ELF-1 (cell line): ENCODE measurements around the gene MRPS33.
A peak's percentile ranks its signal among the peaks of the same experiment; 100 is the strongest.
"Not testable (repeated sequence)": the region's sequence is repeated elsewhere in the genome, so short reads cannot be mapped to it uniquely, and the experiment has no call there.

Experiments used
- DNase-seq: peaks from one replicate; pipeline ENCODE4 v3.0.0-alpha.2; 2016; ENCODE audit warnings: low read depth, low spot score

MRPS33 gene

DNA sequence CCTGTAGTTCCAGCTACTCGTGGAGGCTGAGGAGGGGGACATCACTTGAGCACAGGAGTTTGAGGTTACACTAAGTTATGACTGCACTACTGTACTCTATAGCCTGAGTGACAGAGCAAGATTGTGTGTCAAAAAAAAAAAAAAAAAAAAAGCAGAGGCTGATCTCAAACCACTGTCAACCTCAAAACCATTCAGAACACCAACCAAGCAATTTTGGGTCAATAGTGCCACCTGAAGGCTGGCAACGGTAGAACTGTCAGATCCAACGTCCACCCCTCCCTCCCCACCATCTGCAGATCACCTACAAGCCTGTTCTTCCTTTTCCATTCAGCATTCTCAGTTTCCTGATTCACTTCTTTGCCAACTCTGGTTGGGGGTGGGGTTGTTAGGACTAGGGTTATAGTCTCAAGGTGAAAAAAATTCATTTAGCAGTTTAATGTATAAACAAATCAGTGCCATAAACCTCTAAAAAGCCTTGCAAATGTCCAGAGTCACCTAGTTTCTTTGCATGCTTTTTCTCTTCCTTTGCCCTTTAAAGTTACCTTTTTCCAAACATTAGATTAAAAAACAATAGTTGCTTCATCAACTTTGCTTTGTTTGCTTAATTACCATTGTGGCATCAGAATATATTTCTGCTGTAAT lies 2.6 kb downstream of the MRPS33 start:
- peak; percentile 76 for DNase-seq

DNA sequence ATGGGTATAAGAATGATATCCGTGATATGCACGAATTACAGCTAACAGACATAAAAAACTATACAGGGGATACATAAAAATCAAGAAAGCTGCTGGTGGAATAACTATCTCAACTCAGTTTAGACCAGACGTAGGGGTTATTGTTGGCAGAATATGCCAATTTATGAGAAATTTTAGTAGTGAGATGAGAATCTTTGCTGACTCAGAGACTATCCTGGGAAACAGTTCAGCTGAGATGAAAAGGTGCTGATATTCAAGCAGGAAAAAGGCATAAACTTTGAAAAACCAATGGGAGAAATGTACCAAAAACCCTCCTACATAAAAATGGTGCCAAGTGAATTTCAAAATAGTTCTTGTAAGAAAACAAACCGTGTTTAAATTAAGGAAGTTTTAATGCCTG lies 3.3 kb downstream of the MRPS33 start:
- DNase-seq = no peak

DNA sequence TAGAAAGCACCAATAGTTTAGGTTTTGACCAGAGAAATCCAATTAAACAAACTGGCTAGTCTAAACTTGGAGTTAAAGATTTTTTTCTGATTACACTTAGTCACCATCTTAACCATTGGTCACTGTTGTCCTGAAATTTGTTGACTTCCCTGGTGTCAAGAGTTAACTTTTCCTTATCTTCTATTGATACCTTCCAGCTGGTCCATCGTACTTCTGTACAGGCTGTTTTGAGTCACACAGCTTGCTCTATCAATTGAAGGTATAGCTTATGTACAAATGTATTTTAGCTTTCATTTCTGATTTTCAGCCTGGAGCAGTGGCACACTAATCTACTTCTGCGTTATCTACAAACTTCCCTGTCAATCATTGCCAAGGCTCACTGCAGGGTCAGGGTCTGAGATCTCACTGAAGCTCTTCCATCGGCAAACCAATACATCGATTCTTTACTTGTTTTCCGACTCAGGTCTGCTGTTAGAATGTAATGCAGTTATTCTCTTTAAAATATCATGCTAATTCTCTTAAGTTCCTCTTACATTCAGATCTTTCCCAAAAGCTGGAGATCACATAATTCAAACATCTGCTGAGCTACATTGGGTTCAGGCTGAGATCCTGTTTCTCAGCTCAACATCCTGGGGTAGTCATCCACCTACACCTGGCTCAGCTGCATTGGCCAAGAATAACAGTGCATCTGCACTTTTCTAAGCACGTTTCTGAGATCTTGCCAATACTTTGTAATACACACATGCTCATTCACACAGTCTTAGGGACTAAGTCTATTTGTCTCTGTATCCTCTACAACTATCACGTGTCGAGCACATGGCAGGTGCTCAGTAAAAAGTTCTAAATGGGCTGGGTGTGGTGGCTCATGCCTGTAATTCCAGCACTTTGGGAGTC lies 11.3 kb downstream of the MRPS33 start:
- DNase-seq = no peak

DNA sequence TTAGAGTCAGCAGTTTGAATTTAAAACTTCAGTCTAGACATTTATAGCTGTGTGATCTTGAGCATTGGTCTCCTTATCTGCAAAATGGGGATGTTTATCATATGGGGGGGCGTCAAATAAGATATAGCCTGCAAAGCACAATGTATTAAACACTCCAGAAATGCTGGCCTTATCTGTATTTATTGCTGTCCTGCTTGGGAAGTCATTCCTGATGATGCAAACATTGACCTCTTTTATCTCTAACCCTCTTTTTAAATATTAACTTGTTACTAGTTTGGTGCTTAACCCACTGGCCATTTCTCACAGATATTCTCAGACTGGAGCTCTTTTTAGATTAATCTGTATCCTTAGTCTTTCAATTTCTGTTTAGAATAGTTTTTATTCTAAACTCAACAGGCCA lies 13.2 kb downstream of the MRPS33 start:
- DNase-seq = no peak

DNA sequence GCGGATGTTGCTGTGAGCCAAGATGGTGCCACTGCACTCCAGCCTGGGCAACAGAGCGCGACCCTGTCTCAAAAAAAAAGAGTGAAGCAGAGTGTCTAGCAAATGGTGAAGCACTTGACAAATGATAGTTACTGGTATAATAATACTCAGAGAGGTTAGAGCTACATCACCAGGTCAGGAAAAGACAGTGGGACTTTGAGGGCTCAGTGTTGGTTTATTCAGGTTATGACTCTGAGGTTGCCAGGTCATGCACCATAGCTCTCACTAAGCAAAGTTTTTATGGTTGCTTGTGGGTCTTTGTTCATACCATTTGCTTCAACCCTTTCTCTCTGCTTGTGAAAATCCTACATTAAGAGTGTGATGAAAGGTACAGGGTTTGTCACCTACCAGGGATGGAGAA lies 13.6 kb downstream of the MRPS33 start:
- no peak for DNase-seq

DNA sequence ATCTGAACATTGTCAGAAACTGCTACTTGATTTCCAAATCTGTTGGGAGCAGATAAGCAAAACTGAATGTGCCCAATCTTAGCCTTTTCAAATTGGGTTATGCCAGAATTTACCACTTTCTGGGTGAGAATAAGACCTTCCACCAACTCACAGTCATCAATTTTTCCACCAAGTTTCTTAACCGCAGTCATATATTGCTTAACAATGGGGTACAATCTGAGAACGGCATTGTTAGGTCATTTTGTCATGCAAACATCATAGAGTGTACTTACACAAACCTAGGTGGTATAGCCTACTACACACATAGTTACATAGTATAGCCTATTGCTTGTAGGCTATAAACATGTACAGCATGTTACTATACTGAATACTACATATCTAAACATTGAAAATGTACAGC lies 16.0 kb downstream of the MRPS33 start:
- DNase-seq = no peak

DNA sequence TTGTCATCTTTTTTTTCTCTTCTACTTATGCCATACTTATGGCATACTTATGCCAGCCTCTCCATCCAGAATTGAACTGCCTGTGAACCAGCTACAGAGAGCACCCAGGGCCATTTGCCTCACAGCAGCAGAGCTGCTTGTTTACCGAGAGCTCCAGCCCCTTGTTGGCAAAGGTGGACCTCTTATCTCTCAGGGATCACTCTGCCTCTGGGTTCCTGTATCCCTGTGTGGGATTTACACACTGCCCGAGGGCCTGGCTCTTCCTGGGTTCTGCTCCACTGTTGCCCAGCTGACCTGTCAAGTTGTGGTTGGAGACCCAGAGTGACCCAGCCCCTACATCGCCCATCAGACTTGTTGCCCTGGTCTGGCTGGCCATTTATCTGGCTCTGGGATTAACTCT lies 22.3 kb downstream of the MRPS33 start:
- peak; percentile 18 for DNase-seq

DNA sequence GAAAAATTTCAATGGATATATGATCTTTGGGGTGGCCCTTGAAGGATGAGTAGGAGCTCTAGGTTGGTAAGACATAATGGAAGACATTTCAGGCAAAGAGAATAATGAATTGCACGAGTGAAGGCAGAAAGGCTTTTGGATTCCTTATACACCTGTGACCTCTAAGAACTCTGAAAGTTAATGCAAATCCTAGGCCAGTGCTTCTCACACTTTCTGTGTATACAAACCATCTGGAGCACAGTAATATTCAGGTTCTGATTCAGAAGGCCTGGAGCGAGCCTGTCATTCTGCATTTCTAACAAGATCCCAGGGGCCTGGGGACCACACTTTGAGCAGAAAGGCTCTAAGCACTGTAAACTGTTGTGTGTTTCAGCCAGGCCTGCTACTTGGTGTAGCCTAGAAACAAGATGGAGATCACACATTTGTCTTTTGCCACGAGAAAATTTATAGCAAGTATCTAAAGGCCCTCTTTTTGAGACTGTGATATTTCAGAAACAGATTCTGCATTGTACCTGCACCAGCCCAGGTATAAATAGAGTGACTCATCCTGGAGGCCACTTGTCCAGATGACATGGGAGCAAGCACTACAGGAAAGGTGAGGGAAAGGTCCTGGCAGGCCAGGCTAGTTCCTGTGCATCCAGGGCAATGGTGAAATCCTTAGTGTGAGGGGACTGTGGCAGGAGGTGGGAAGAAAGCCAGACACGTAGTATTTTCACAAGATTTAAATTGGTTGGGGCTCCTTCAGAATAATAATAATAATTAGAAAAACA lies 24.4 kb downstream of the MRPS33 start:
- no peak for DNase-seq

DNA sequence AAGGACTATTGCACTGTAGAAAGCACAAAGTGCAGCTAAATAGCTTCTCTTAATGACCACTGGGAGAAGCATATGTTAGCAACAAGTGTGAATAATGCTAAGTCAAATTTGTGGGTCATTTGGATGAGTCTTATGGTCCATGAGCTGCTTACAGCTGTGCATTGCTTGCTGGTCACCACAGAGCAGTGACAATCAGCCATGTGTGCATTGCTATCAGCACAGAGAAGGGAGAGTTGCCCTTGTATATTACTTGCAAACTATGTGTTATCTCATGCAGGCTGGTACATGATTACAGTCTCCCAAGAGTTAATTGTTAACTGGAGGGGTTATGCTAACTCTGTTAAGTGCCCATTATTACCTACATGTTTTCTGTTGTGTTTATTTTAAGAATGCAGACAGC lies 25.7 kb downstream of the MRPS33 start:
- no peak for DNase-seq

DNA sequence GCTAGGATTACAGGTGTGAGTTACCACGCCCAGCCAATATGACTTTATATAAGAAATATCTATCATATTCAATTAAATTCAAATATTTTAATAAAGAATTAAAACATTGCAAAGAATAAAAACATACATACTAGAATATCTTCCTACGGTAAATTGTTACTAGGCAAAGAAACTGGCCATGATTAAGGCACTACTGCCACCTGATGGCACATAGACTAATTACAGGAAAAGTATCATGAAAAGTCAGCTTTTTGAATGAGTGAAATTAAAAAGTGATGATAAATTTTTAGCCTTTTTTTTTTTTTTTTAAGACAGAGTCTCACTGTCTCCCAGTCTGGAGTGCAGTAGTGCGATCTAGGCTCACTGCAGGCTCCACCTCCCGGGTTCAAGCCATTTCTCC lies 30.9 kb downstream of the MRPS33 start:
- no peak for DNase-seq

DNA sequence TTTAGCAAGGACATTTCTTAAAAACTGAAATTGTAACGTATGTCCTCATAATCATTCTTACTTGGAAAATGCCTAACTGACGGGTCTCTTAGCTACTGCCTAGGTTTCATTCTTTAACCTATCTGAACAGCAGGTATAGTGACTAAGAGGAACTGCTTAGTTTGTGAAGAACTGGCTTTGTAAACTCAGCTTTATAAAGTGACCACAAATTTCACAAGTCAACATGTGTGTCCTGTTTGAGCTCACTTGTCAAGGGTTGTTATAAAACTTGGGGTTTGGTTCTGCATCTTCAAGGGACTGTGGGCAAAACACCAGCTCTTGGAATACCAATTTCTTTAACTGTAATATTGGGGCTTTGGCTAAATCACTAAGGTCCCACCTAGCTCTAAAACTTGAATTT lies 32.2 kb downstream of the MRPS33 start:
- DNase-seq = no peak

DNA sequence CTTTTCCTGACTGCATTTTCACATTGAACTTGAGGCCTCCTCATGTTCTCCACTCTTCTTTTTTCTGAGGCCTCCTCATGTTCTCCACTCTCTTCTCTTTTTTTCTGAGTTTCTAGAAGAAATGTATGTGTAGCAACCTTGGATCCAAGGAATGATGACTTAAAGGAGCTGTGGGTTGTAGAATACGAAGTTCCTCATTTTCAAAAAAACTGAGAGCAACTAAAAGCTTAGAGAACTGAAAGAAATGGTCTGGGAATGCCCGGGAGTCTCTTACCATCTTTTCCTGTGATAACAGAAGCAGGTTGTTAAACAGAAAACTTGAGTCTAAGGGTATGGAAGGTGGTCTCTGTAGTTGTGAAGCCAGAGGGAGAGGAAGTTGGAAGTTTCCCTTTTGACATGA lies 32.8 kb downstream of the MRPS33 start:
- no peak for DNase-seq

DNA sequence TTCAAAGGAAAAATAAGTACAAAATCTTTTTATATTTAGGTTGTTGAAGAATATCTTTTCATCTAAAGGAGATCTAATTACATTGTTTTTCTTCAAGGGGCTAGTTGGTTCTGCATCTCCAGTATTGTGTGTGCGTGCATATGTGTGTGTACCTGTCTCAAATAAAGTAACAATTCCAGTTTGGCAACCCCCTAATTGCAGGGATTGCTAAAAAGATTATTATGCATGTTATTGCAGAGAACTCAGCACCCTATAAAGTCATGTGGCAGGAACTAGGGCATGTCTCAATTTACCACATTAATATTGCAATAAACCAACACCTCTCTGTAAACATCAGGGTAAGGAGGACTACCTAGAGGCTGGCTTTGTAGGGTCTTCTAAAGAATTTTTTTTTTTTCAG lies 37.0 kb downstream of the MRPS33 start:
- DNase-seq = no peak

DNA sequence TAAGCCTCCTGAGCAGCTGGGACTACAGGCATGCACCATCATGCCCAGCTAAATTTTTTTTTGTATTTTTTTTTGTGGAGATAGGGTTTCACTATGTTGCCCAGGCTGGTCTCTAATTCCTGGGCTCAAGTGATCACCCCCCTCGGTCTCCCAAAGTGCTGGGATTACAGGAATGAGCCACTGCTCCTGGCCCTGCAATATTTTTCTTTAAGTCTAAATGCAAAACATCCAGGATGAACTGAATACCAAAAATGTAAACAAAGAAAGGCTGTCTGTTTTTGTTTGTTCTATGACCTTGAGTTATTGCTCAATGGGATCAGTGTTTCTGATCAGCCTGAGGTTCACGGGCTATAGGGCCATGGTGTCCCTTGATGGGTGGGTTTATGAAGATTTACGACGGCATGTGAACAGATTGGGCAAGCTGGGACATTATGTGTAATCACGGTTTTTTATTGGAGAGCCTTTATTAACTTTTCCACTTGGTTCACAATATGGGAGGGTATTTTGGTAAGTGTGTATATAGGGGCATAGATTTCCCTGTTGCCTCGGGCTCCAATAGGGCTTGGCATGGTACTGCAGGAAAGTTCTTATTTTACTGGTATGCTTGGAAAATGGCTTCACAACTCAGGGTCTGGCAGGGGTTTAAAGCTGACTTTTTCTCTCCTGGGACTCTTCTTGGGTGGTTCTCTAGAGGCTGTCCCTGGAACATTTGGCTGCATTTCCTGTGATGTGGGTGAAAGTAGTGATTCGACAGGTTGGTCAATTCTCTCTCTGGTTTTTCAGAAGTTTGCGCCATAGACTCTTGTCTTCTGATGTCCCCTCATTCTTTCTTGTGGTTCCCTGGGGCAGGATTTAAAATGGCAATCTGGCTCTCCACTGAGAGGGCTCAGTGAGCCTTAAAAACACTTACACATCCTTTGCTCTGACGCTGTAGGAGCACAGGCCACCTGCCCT lies 41.6 kb downstream of the MRPS33 start:
- no peak for DNase-seq

DNA sequence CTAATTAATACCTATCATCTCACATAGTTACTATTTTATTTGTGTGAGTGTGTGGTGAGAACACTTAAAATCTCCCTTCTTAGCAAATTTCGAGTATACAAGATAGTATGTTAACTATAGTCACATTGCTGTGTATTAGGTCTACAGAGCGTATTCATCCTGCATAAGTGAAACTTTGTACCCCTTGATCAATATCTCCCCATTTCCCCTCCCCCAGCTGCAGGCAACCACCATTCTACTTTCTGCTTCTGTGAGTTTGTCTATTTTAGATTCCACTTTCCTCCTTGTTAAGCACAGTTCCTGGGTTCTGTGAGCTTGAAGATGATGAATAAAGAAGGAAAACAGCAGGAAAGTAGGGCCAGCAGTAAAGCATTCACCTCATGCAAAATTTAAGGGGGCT lies 42.4 kb downstream of the MRPS33 start:
- DNase-seq = no peak

DNA sequence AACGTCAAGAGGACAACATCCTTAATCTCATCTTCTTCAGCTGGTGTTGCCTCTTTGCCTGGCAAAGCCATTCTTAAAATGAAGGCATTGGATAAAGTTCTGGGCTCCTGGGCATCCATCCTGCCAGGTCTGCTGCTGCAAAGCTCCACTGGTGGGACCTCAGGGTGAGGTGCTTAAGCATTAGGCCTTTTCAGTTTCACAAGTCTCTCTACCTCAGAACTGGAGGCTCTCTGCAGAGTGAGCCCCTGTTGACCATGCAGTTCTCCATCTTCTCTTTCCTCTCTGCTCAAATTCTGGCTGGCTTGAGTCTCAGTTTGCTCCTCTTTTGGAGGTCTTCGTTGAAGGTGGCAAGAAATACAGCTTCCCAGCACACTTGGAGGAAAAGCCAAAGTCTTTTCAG lies 47.3 kb downstream of the MRPS33 start:
- DNase-seq = no peak

DNA sequence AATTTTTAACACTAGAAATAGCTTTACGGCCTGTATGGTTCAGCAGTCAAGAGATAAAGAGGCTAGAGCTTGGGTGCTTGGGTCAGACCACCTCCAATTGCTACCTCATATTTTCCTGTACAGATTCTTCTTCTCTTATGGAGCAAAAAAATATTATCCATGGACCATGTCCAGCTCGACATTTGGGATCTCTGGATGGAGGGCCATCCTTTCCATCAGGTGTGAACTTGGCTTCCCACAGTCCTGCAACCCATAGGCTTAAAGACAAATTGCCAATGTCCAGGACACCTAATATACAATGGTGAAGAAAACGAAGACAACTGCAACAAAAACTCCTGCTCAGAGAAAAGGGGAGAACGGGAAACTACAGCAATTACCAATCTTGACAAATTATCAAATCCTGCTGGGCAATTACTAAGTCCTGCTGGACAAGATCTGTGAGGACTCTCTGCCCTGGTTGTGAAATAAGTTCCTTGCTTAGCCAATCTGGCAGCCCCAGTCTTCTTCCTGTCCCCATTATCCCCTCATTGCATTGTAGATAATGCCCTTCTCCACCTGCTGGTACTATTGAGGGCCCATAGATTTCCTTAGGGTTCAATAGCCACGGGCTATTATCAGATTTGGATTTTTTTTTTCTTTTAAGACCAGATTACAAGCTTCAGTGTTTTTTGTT lies 48.1 kb downstream of the MRPS33 start:
- DNase-seq = no peak

DNA sequence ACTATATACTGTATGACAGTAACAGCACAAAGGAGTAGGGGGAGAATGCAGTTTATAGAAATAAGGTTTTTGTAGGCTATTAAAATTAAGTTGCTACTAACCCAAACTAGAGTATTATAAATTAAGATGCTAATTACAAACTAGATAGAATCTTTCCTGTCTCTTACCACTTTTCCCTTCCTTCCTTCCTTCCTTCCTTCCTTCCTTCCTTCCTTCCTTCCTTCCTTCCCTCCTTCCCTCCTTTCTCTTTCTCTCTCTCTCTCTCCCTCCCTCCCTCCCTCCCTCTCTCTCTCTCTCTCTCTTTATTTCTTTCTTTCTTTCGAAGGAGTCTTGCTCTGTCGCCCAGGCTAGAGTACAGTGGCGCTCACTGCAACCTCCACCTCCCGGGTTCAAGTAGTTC lies 53.6 kb downstream of the MRPS33 start:
- no peak for DNase-seq

DNA sequence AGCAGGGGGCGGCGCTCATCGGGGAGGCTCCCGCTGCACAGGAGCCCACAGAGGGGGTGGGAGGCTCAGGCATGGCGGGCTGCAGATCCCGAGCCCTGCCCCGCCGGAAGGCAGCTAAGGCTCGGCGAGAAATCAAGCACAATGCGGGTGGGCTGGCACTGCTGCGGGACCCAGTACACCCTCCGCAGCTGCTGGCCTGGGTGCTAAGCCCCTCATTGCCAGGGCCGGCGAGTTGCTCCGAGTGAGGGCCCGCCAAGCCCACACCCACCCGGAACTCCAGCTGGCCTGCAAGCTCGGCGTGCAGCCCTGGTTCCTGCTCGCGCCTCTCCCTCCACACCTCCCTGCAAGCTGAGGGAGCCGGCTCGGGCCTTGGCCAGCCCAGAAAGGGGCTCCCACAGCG lies 57.8 kb downstream of the MRPS33 start:
- not testable (repeated sequence) for DNase-seq
